ENCODE measurements around the gene NAPG.

GRCh38 chr18:10514601-10515000, 11.2 kb upstream of the NAPG start:
- TF ChIP-seq MXI1 (IDR thresholded peaks at IDR 0.05; ENCODE audit: low read depth, low read length) (no peak), NFYB (IDR thresholded peaks at IDR 0.05; ENCODE audit: insufficient read depth, low read depth, low read length) (no peak), SIX5 (IDR thresholded peaks at IDR 0.05; ENCODE audit: low read depth, low read length, severe bottlenecking) (no peak), TAF1 (IDR thresholded peaks at IDR 0.05; ENCODE audit: borderline replicate concordance, low read depth, low read length) (no peak), STAT3 (IDR thresholded peaks at IDR 0.05; ENCODE audit: low read depth, low read length) (no peak), BACH1 (IDR thresholded peaks at IDR 0.05; ENCODE audit: borderline replicate concordance) (no peak), HDGF (IDR thresholded peaks at IDR 0.05) (no peak), EZH2 (IDR thresholded peaks at IDR 0.05; ENCODE audit: borderline replicate concordance, control insufficient read depth, low read depth, low read length) (no peak), EP300 (IDR thresholded peaks at IDR 0.05; ENCODE audit: borderline replicate concordance in 1 of 2, control insufficient read depth in 1 of 2, low read depth in 2 of 2, low read length in 2 of 2) (no peak), HDAC2 (IDR thresholded peaks at IDR 0.05) (no peak)
- TF ChIP-seq, protein P1, sequence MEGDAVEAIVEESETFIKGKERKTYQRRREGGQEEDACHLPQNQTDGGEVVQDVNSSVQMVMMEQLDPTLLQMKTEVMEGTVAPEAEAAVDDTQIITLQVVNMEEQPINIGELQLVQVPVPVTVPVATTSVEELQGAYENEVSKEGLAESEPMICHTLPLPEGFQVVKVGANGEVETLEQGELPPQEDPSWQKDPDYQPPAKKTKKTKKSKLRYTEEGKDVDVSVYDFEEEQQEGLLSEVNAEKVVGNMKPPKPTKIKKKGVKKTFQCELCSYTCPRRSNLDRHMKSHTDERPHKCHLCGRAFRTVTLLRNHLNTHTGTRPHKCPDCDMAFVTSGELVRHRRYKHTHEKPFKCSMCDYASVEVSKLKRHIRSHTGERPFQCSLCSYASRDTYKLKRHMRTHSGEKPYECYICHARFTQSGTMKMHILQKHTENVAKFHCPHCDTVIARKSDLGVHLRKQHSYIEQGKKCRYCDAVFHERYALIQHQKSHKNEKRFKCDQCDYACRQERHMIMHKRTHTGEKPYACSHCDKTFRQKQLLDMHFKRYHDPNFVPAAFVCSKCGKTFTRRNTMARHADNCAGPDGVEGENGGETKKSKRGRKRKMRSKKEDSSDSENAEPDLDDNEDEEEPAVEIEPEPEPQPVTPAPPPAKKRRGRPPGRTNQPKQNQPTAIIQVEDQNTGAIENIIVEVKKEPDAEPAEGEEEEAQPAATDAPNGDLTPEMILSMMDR (IDR thresholded peaks at IDR 0.05 in 2 of 3, conservative IDR thresholded peaks at IDR 0.05 in 1 of 3; ENCODE audit: control insufficient read depth in 2 of 3, extremely low read depth in 1 of 3, insufficient read depth in 1 of 3, low read depth in 3 of 3, low read length in 3 of 3) = no peak
- TF ChIP-seq, protein P2, sequence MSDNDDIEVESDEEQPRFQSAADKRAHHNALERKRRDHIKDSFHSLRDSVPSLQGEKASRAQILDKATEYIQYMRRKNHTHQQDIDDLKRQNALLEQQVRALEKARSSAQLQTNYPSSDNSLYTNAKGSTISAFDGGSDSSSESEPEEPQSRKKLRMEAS (IDR thresholded peaks at IDR 0.05; ENCODE audit: low read depth, low read length) = no peak

Data from GM12878 (cell line).